K562 (cell line): ENCODE data around the gene CFHR5. TPM values are rescaled to one million over a fixed set of nuclear protein-coding genes. Genes with fewer than 3 reads are reported as not detected.

Experiments used
- EHMT2 ChIP-seq: fragments of 450-650 bp; IDR thresholded peaks from 2 replicates; pipeline ENCODE4 v1.6.1; 2018; ENCODE audit warnings: antibody characterized with exemption
- GABPA ChIP-seq: fragments of 200-800 bp; sonication (Bioruptor generic); conservative IDR thresholded peaks from 2 replicates; pipeline ENCODE4 v1.6.1; 2016; ENCODE audit warnings: low read depth, missing genetic modification characterization, missing compliant biosample characterization
- IRF1 ChIP-seq: sonication (generic); formaldehyde crosslinking; IDR thresholded peaks from 2 replicates; pipeline ENCODE4 v1.8.0; 2022; ENCODE audit warnings: missing genetic modification reagents, mild to moderate bottlenecking, borderline replicate concordance
- MYNN ChIP-seq, 2 experiments: sonication (generic); formaldehyde crosslinking in 1 of 2; IDR thresholded peaks; 2 replicates each; pipeline versions ENCODE4 v1.5.0 to v1.6.1; 2016 to 2020; ENCODE audit warnings: antibody characterized with exemption in 1 of 2, missing genetic modification reagents in 1 of 2
- NFIC ChIP-seq: fragments of 450-650 bp; IDR thresholded peaks from 2 replicates; pipeline ENCODE4 v1.6.1; 2017; ENCODE audit warnings: mild to moderate bottlenecking, inconsistent platforms
- TAF7 ChIP-seq: fragments of 450-650 bp; IDR thresholded peaks from 2 replicates; pipeline ENCODE4 v1.6.1; 2016; ENCODE audit warnings: missing genetic modification characterization, missing compliant biosample characterization
- TEAD4 ChIP-seq, 2 experiments: sonication (generic) in 1 of 2; formaldehyde crosslinking in 1 of 2; IDR thresholded peaks; 2 replicates each; pipeline versions ENCODE4 v1.6.1 to v1.8.0; 2012 to 2022; ENCODE audit warnings: borderline replicate concordance in 1 of 2, inconsistent platforms in 1 of 2, low read length in 1 of 2, mild to moderate bottlenecking in 1 of 2, missing genetic modification reagents in 1 of 2
- TFAP4 ChIP-seq: sonication (generic); formaldehyde crosslinking; IDR thresholded peaks from 2 replicates; pipeline ENCODE4 v1.8.0; 2022; ENCODE audit warnings: missing genetic modification reagents, mild to moderate bottlenecking, moderate library complexity, borderline replicate concordance
- ZBTB17 ChIP-seq: fragments of 450-650 bp; formaldehyde crosslinking; IDR thresholded peaks from 2 replicates; pipeline ENCODE4 v1.4.0; 2020; ENCODE audit warnings: mild to moderate bottlenecking
- polyA plus RNA-seq, 8 experiments: library from polyadenylated mRNA; depleted of rRNA in 4 of 8; stranded (reverse) in 5 of 8; unstranded in 3 of 8; fragments of >200 nt; fragmentation: Nextera tagmentation in 2 of 8; fragmentation: Illumina TruSeq in 1 of 8; extraction: Ambion mirVana in 2 of 8; extraction: Trizol in 1 of 8; gene quantifications; 2 replicates each; pipeline versions ENCODE4 v1.2.1 to v1.2.3, GENCODE V29; 2011 to 2014; ENCODE audit warnings: inconsistent platforms in 1 of 8, missing spikeins in 1 of 8
- total RNA-seq, 7 experiments: library from RNA; depleted of rRNA in 6 of 7; stranded (reverse); fragments of >200 nt in 6 of 7; fragmentation: Illumina TruSeq in 2 of 7; extraction: Trizol in 2 of 7; gene quantifications; 2 replicates each; pipeline versions ENCODE4 v1.2.1 to v1.2.3, GENCODE V29; 2011 to 2021; ENCODE audit warnings: low replicate concordance in 1 of 7
- TF ChIP-seq, protein P1 (sequence below), 3 experiments: fragments of 200-800 bp in 1 of 3; fragments of 250-450 bp in 1 of 3; fragments of 450-650 bp in 1 of 3; sonication (Bioruptor Pico) in 1 of 3; sonication (Bioruptor generic) in 1 of 3; formaldehyde crosslinking in 1 of 3; IDR thresholded peaks; 2 replicates each; pipeline versions ENCODE4 v1.6.1 to v1.8.0; 2016 to 2022; ENCODE audit warnings: mild to moderate bottlenecking in 2 of 3, missing genetic modification characterization in 2 of 3, missing compliant biosample characterization in 1 of 3, moderate library complexity in 1 of 3
- TF ChIP-seq, protein P2 (sequence below), 2 experiments: fragments of 450-650 bp; IDR thresholded peaks; 2 replicates each; pipeline ENCODE4 v1.6.1; 2016; ENCODE audit warnings: mild to moderate bottlenecking in 2 of 2, borderline replicate concordance in 1 of 2, low read depth in 1 of 2, moderate library complexity in 1 of 2

CFHR5 gene
- total and polyA plus RNA-seq, 9 of the 15 experiments (the other 6 are each of a cell fraction or from before 2014, with no cell fraction given) = not detected

GRCh38 chr1:197017558-197018146, 40.3 kb downstream of the CFHR5 start (continued):
- no peak for TF ChIP-seq IRF1 (CRISPR knock-in tag)
- peak; percentile 34; the same call in 1 of the 2 replicates for TF ChIP-seq TEAD4 (IDR thresholded peaks at IDR 0.05; ENCODE audit: low read length)
- no peak for TF ChIP-seq TEAD4 (CRISPR knock-in tag; IDR thresholded peaks at IDR 0.05; ENCODE audit: borderline replicate concordance)
- TF ChIP-seq, protein P1, sequence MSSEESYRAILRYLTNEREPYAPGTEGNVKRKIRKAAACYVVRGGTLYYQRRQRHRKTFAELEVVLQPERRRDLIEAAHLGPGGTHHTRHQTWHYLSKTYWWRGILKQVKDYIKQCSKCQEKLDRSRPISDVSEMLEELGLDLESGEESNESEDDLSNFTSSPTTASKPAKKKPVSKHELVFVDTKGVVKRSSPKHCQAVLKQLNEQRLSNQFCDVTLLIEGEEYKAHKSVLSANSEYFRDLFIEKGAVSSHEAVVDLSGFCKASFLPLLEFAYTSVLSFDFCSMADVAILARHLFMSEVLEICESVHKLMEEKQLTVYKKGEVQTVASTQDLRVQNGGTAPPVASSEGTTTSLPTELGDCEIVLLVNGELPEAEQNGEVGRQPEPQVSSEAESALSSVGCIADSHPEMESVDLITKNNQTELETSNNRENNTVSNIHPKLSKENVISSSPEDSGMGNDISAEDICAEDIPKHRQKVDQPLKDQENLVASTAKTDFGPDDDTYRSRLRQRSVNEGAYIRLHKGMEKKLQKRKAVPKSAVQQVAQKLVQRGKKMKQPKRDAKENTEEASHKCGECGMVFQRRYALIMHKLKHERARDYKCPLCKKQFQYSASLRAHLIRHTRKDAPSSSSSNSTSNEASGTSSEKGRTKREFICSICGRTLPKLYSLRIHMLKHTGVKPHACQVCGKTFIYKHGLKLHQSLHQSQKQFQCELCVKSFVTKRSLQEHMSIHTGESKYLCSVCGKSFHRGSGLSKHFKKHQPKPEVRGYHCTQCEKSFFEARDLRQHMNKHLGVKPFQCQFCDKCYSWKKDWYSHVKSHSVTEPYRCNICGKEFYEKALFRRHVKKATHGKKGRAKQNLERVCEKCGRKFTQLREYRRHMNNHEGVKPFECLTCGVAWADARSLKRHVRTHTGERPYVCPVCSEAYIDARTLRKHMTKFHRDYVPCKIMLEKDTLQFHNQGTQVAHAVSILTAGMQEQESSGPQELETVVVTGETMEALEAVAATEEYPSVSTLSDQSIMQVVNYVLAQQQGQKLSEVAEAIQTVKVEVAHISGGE (CRISPR knock-in tag; IDR thresholded peaks at IDR 0.05) = peak in 1 of 3 experiments; percentile 54; a peak in 2 of 6 replicates
- TF ChIP-seq EHMT2 = peak; percentile 89
- TF ChIP-seq TAF7 (tag) = peak; percentile 89
- TF ChIP-seq TFAP4 (CRISPR knock-in tag) = peak; percentile 71
- 0 out of 2 replicates have a peak, but pooled peaks have one; percentile 35 for TF ChIP-seq ZBTB17
- TF ChIP-seq MYNN (IDR thresholded peaks at IDR 0.05) = no peak
- TF ChIP-seq MYNN (CRISPR knock-in tag; IDR thresholded peaks at IDR 0.05) = no peak
- peak; percentile 47; the same call in 1 of the 2 replicates for TF ChIP-seq GABPA (tag)
- TF ChIP-seq, protein P2, sequence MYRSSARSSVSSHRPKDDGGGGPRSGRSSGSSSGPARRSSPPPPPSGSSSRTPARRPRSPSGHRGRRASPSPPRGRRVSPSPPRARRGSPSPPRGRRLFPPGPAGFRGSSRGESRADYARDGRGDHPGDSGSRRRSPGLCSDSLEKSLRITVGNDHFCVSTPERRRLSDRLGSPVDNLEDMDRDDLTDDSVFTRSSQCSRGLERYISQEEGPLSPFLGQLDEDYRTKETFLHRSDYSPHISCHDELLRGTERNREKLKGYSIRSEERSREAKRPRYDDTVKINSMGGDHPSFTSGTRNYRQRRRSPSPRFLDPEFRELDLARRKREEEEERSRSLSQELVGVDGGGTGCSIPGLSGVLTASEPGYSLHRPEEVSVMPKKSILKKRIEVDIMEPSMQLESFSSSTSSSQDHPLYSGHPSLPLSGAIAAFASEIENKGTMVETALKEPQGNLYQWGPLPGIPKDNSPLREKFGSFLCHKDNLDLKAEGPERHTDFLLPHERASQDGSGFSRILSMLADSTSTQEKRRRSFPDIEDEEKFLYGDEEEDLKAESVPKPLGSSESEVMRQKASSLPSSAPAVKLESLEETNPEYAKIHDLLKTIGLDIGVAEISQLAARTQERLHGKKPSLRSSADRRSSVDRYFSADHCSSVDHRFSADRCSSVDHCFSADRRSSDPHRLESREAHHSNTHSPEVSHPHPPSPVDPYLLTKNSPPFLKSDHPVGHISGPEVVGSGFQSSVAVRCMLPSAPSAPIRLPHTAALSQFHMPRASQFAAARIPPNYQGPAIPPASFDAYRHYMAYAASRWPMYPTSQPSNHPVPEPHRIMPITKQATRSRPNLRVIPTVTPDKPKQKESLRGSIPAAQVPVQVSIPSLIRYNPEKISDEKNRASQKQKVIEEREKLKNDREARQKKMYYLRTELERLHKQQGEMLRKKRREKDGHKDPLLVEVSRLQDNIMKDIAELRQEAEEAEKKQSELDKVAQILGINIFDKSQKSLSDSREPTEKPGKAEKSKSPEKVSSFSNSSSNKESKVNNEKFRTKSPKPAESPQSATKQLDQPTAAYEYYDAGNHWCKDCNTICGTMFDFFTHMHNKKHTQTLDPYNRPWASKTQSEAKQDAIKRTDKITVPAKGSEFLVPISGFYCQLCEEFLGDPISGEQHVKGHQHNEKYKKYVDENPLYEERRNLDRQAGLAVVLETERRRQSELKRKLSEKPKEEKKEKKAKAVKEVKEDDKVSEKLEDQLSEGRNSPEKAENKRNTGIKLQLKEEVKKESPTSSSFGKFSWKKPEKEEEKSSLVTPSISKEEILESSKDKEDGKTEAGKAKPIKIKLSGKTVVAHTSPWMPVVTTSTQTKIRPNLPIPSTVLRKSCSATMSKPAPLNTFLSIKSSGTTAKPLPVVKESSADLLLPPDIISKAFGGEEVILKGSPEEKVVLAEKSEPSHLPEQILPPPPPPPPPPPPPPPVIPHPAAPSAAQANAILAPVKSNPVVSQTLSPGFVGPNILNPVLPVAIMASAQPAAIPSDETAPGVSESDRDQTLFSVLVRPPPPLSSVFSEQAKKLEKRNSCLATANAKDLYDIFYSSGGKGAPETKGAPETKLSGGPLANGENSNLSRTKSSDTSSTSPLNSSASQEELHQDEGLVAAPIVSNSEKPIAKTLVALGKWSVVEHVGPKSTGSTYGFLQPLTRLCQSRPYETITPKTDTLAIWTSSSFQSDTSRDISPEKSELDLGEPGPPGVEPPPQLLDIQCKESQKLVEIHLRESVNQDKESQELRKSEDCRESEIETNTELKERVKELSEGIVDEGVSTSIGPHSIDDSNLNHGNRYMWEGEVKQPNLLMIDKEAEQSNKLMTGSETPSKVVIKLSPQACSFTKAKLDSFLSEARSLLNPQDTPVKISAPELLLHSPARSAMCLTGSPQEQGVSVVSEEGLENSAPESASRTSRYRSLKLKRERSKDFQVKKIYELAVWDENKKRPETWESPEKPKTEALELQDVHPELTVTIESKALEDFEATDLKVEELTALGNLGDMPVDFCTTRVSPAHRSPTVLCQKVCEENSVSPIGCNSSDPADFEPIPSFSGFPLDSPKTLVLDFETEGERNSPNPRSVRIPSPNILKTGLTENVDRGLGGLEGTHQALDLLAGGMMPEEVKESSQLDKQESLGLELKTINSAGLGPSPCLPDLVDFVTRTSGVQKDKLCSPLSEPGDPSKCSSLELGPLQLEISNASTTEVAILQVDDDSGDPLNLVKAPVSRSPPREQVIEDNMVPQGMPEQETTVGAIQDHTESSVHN (IDR thresholded peaks at IDR 0.05; ENCODE audit: borderline replicate concordance in 1 of 2, low read depth in 1 of 2) = 0 out of 4 replicates have a peak, but pooled peaks of 1 of the 2 experiments have one; percentile 54
- TF ChIP-seq NFIC = peak; percentile 70
